OCI-LY1 (cell line): ENCODE measurements around the gene TNRC6C.

ENCODE experiments used
- EZH2 ChIP-seq: fragments of 200-600 bp; sonication (generic), shearing (Covaris generic); IDR thresholded peaks from 2 replicates; pipeline ENCODE4 v1.8.0; 2017; ENCODE audit warnings: borderline replicate concordance, mixed run types, mild to moderate bottlenecking, antibody characterized with exemption, low read length, moderate library complexity, mixed read lengths
- TF ChIP-seq, protein P1 (sequence below): fragments of 200-600 bp; sonication (generic), shearing (Covaris generic); IDR thresholded peaks from 2 replicates; pipeline ENCODE4 v1.5.1; 2017; ENCODE audit warnings: mild to moderate bottlenecking, antibody characterized with exemption, low read length, moderate library complexity, mixed read lengths

DNA sequence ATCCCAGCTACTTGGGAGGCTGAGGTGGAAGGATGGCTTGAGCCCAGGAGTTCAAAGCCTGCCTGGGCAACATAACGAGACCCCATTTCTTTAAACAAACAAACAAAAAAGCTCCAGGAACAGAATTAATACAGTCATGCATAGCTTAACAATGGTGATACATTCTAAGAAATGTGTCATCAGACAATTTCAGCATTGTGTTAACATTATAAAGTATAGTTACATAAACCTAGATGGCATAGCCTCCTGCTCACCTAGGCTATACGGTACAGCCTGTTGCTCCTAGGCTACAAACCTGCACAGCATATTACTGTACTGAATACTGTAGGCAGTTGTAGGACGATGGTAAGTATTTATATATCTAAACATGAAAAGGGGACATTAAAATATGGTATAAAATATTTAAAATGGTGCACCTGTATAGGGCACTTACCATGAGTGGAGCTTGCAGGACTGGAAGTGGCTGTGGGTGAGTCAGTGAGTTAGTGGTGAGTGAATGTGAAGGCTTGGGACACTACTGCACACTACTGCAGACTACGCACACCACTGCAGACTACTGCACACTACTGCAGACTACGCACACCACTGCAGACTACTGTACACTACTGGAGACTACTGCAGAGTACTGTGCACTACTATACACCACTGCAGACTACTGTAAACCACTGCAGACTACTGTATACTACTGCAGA, 95.4 kb downstream of the TNRC6C start:
- TF ChIP-seq, protein P1, sequence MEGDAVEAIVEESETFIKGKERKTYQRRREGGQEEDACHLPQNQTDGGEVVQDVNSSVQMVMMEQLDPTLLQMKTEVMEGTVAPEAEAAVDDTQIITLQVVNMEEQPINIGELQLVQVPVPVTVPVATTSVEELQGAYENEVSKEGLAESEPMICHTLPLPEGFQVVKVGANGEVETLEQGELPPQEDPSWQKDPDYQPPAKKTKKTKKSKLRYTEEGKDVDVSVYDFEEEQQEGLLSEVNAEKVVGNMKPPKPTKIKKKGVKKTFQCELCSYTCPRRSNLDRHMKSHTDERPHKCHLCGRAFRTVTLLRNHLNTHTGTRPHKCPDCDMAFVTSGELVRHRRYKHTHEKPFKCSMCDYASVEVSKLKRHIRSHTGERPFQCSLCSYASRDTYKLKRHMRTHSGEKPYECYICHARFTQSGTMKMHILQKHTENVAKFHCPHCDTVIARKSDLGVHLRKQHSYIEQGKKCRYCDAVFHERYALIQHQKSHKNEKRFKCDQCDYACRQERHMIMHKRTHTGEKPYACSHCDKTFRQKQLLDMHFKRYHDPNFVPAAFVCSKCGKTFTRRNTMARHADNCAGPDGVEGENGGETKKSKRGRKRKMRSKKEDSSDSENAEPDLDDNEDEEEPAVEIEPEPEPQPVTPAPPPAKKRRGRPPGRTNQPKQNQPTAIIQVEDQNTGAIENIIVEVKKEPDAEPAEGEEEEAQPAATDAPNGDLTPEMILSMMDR, result no peak
- no peak for TF ChIP-seq EZH2
